Measurements from ENCODE around the gene GLRA1. TPM values are rescaled to one million over a fixed set of nuclear protein-coding genes. Genes with fewer than 3 reads are reported as not detected.

The GLRA1 gene
- total RNA-seq, 2 donors from 2014 or later, result not detected

GRCh38 chr5:151904909-151905308 is 19.7 kb downstream of the GLRA1 start:
- Histone ChIP-seq H3K27me3 (replicated peaks; ENCODE audit: insufficient read depth) (no peaks in the 10 kb centered on the region), H3K9me3 (no peaks in the 10 kb centered on the region), H3K27ac (no peak overlapping the region), H3K4me1 (replicated peaks) (no peaks in the 10 kb centered on the region), H3K36me3 (no peaks in the 10 kb centered on the region), H3K4me3 (no peak overlapping the region)
- no peak for DNase-seq (ENCODE audit: low spot score)
- TF ChIP-seq POLR2A (IDR thresholded peaks at IDR 0.05), result no peak
- TF ChIP-seq POLR2AphosphoS5 (IDR thresholded peaks at IDR 0.05), result no peak
- no peak for TF ChIP-seq CTCF (IDR thresholded peaks at IDR 0.05)
- intact Hi-C loops (cut with DNase I), result no loop called here

- WGBS, result 64% methylated on average over 6 of the region's 6 CpGs
- no peaks in the 10 kb centered on the region for H3K4me1 ChIP-seq (replicated peaks)
- H3K9me3 ChIP-seq, result no peaks in the 10 kb centered on the region
- DNase-seq (ENCODE audit: low spot score), result no peak
- intact Hi-C loops (cut with DNase I), result no loop called here
- TF ChIP-seq CTCF (IDR thresholded peaks at IDR 0.05) (no peak), POLR2A (IDR thresholded peaks at IDR 0.05) (no peak), POLR2AphosphoS5 (IDR thresholded peaks at IDR 0.05) (no peak)
- H3K36me3 ChIP-seq, result no peaks in the 10 kb centered on the region
- no peak overlapping the region for H3K4me3 ChIP-seq
- no peak overlapping the region for H3K27ac ChIP-seq
- no peaks in the 10 kb centered on the region for H3K27me3 ChIP-seq (replicated peaks; ENCODE audit: insufficient read depth)
These were observed 20.5 kb downstream of the GLRA1 start for GRCh38 chr5:151904127-151904526.

- DNase-seq (ENCODE audit: low spot score), result no peak
- Histone ChIP-seq H3K27me3 (replicated peaks; ENCODE audit: insufficient read depth) (no peaks in the 10 kb centered on the region), H3K9me3 (no peaks in the 10 kb centered on the region), H3K4me1 (replicated peaks) (no peaks in the 10 kb centered on the region), H3K4me3 (no peak overlapping the region), H3K27ac (no peak overlapping the region), H3K36me3 (no peaks in the 10 kb centered on the region)
- intact Hi-C loops (cut with DNase I), result no loop called here
- 39% methylated on average over 2 of the region's 2 CpGs for WGBS
- TF ChIP-seq CTCF (IDR thresholded peaks at IDR 0.05), result no peak
- TF ChIP-seq POLR2AphosphoS5 (IDR thresholded peaks at IDR 0.05), result no peak
- no peak for TF ChIP-seq POLR2A (IDR thresholded peaks at IDR 0.05)
These were observed 21.4 kb downstream of the GLRA1 start for GRCh38 chr5:151903243-151903653.

GRCh38 chr5:151902215-151902614 is 22.4 kb downstream of the GLRA1 start:
- Histone ChIP-seq H3K36me3 (no peaks in the 10 kb centered on the region), H3K27me3 (replicated peaks; ENCODE audit: insufficient read depth) (no peaks in the 10 kb centered on the region), H3K27ac (no peak overlapping the region), H3K4me3 (no peak overlapping the region), H3K4me1 (replicated peaks) (no peaks in the 10 kb centered on the region), H3K9me3 (no peaks in the 10 kb centered on the region)
- WGBS, result 85% methylated on average over 4 of the region's 4 CpGs
- DNase-seq (ENCODE audit: low spot score), result no peak
- TF ChIP-seq POLR2AphosphoS5 (IDR thresholded peaks at IDR 0.05) (no peak), CTCF (IDR thresholded peaks at IDR 0.05) (no peak), POLR2A (IDR thresholded peaks at IDR 0.05) (no peak)
- intact Hi-C loops (cut with DNase I), result no loop called here

GRCh38 chr5:151901611-151902010 is 23.0 kb downstream of the GLRA1 start:
- no peaks in the 10 kb centered on the region for H3K4me1 ChIP-seq (replicated peaks)
- intact Hi-C loops (cut with DNase I), result no loop called here
- no peaks in the 10 kb centered on the region for H3K36me3 ChIP-seq
- H3K4me3 ChIP-seq, result no peak overlapping the region
- DNase-seq (ENCODE audit: low spot score), result no peak
- no peaks in the 10 kb centered on the region for H3K9me3 ChIP-seq
- no peak for TF ChIP-seq CTCF (IDR thresholded peaks at IDR 0.05)
- TF ChIP-seq POLR2AphosphoS5 (IDR thresholded peaks at IDR 0.05), result no peak
- TF ChIP-seq POLR2A (IDR thresholded peaks at IDR 0.05), result no peak
- no peak overlapping the region for H3K27ac ChIP-seq
- H3K27me3 ChIP-seq (replicated peaks; ENCODE audit: insufficient read depth), result no peaks in the 10 kb centered on the region

All from prostate gland (tissue), 2 donors.